PFSK-1 (cell line): ENCODE measurements around the gene MINK1.

ENCODE experiments used
- FOXP2 ChIP-seq: optimal IDR thresholded peaks from 2 replicates; pipeline ENCODE3; 2011; ENCODE audit warnings: borderline replicate concordance, control low read depth, inconsistent platforms; ENCODE audit not compliant: insufficient read depth; ENCODE audit errors: extremely low read length, extremely low read depth
- POLR2AphosphoS5 ChIP-seq: IDR thresholded peaks from 2 replicates; pipeline ENCODE4 v1.6.1; 2012; ENCODE audit warnings: low read depth, mild to moderate bottlenecking, control low read depth, low read length, moderate library complexity
- REST ChIP-seq, 2 experiments: IDR thresholded peaks; 2 replicates each; pipeline versions ENCODE4 v1.6.1 to v1.8.0; 2011 to 2012; ENCODE audit warnings: low read depth in 2 of 2, low read length in 2 of 2, control low read depth in 1 of 2, inconsistent platforms in 1 of 2, mild to moderate bottlenecking in 1 of 2, moderate library complexity in 1 of 2; ENCODE audit not compliant: insufficient read depth in 1 of 2
- SIN3A ChIP-seq: IDR thresholded peaks from 2 replicates; pipeline ENCODE4 v1.6.1; 2012; ENCODE audit warnings: mild to moderate bottlenecking, low read length, moderate library complexity, borderline replicate concordance; ENCODE audit not compliant: insufficient read depth
- TAF1 ChIP-seq: IDR thresholded peaks from 2 replicates; pipeline ENCODE4 v1.6.1; 2012; ENCODE audit warnings: low read length, control low read depth, borderline replicate concordance; ENCODE audit not compliant: insufficient read depth

The MINK1 gene

GRCh38 chr17:4834681-4835020 lies 1.5 kb downstream of the MINK1 start:
- TF ChIP-seq REST (IDR thresholded peaks at IDR 0.05; ENCODE audit: insufficient read depth in 1 of 2, low read depth in 2 of 2, low read length in 2 of 2) (no peak), TAF1 (no peak), SIN3A (no peak), POLR2AphosphoS5 (no peak), FOXP2 (no peak)

- TF ChIP-seq FOXP2 (no peak), REST (IDR thresholded peaks at IDR 0.05; ENCODE audit: insufficient read depth in 1 of 2, low read depth in 2 of 2, low read length in 2 of 2) (no peak), TAF1 (no peak), SIN3A (no peak), POLR2AphosphoS5 (no peak)
Observed at GRCh38 chr17:4836221-4836620, 3.1 kb downstream of the MINK1 start.

GRCh38 chr17:4837471-4838308 lies 4.5 kb downstream of the MINK1 start:
- TF ChIP-seq POLR2AphosphoS5 (no peak), REST (IDR thresholded peaks at IDR 0.05; ENCODE audit: insufficient read depth in 1 of 2, low read depth in 2 of 2, low read length in 2 of 2) (no peak), FOXP2 (no peak), TAF1 (no peak)

GRCh38 chr17:4838309-4838785 lies 5.2 kb downstream of the MINK1 start:
- no peak for TF ChIP-seq POLR2AphosphoS5
- TF ChIP-seq SIN3A, result no peak
- no peak for TF ChIP-seq REST (IDR thresholded peaks at IDR 0.05; ENCODE audit: insufficient read depth in 1 of 2, low read depth in 2 of 2, low read length in 2 of 2)
- TF ChIP-seq FOXP2, result no peak
- no peak for TF ChIP-seq TAF1
